Motor neuron (in vitro differentiated cells): ENCODE measurements around the gene ATRIP. TPM values are rescaled to one million over a fixed set of nuclear protein-coding genes. Genes with fewer than 3 reads are reported as not detected.
A peak's percentile ranks its signal among the peaks of the same experiment; 100 is the strongest.
"Not testable (repeated sequence)": the region's sequence is repeated elsewhere in the genome, so short reads cannot be mapped to it uniquely, and the experiment has no call there.

Source experiments
- ATAC-seq, 8 experiments: fragments of 200-7000 bp; cut with Tn5 transposase; replicated peaks in 6 of 8; 2 replicates each; pipeline ENCODE4 v1.8.0; 2021; ENCODE audit warnings: mild to moderate bottlenecking in 8 of 8, moderate library complexity in 8 of 8
- H3K27ac ChIP-seq, 2 donors: fragments of 250-450 bp; sonication (Bioruptor Pico); 2 replicates each; pipeline ENCODE4 v1.9.0; 2021; ENCODE audit warnings: antibody characterized with exemption in 2 of 2, mild to moderate bottlenecking in 2 of 2, moderate library complexity in 1 of 2
- H3K4me1 ChIP-seq, 2 donors: fragments of 250-450 bp; sonication (Bioruptor Pico); replicated peaks in 1 of 2; 2 replicates each; pipeline ENCODE4 v1.6.1; 2021; ENCODE audit warnings: antibody characterized with exemption in 2 of 2, mild to moderate bottlenecking in 2 of 2, moderate library complexity in 1 of 2
- H3K4me3 ChIP-seq, 5 donors: fragments of 250-450 bp; sonication (Bioruptor Pico); 2 replicates each; pipeline ENCODE4 v1.9.0; 2021; ENCODE audit warnings: antibody characterized with exemption in 5 of 5, mild to moderate bottlenecking in 5 of 5, moderate library complexity in 4 of 5
- WGBS, 10 experiments: fragments of 450-650 bp; shearing (Covaris generic); methylation state at CpG; one replicate each; pipeline ENCODE4 v1.0.0; 2022; 5-methylcytosine and 5-hydroxymethylcytosine counted together
- in situ Hi-C, 9 experiments: fragments of 400-800 bp; cut with MboI; loops; one replicate each; pipeline ENCODE4 v1.15.0; 2021; ENCODE audit warnings: low sequenced_read_pairs in 9 of 9, low pct_unique_long_range_greater_than_20kb in 2 of 9; ENCODE audit not compliant: unreplicated experiment in 9 of 9
- total RNA-seq, 8 experiments: library from RNA; unstranded; fragments of 300-600 nt; gene quantifications; 2 replicates each; pipeline versions ENCODE4 v1.2.3 to v1.2.4, GENCODE V29; 2022

ATRIP gene
- total RNA-seq = 10 to 100 TPM in 2 of 8 experiments, 1 to 10 TPM in 6; 3.9 to 11.7 (median 5.7) TPM

GRCh38 chr3:48446425-48447193, at the start of gene ATRIP:
TSS of gene ATRIP (plus strand) at chr3:48446737. CDS start at chr3:48446846, 109 bp downstream.
- 0 to 4% (median 0%) methylated on average over 1 to 9 of the region's 91 CpGs; no CpG with 5 or more reads in 4 of the 10 experiments for WGBS, 10 experiments
- H3K27ac ChIP-seq = peak within 1 kb of the TSS; percentile 73 to 77
- peaks cover 16 to 19% of the 10 kb centered on the region in 2 donors for H3K4me1 ChIP-seq
- H3K4me3 ChIP-seq = peak within 1 kb of the TSS; percentile 65 to 91 (median 83)
- peak; percentile 91 to 95 (median 93) for ATAC-seq
- in situ Hi-C loops = loop anchor here in 5 of 9 experiments (25.0 kb wide), 2 partner anchors 184 to 209 kb away; partner anchors contain the start of gene ZNF589 (in 1 of the 5)

- no peaks in the 10 kb centered on the region for H3K4me1 ChIP-seq
- no peak overlapping the region for H3K27ac ChIP-seq
- no peak overlapping the region for H3K4me3 ChIP-seq
- WGBS, 10 experiments = 40 to 67% (median 59%) methylated on average over 1 to 5 of the region's 9 CpGs; no CpG with 5 or more reads in 4 of the 10 experiments
- in situ Hi-C loops = no loop called here
- ATAC-seq = no peak
Measured at GRCh38 chr3:48397767-48398681, 48.5 kb upstream of the ATRIP start.

- H3K27ac ChIP-seq = no peak overlapping the region
- no peaks in the 10 kb centered on the region for H3K4me1 ChIP-seq
- WGBS, 10 experiments = 20 to 84% (median 56%) methylated on average over 2 to 5 of the region's 11 CpGs; no CpG with 5 or more reads in 6 of the 10 experiments
- in situ Hi-C loops = no loop called here
- ATAC-seq = peak in 1 of 8 experiments; percentile 3
- no peak overlapping the region for H3K4me3 ChIP-seq
Measured at GRCh38 chr3:48398701-48399386, 47.7 kb upstream of the ATRIP start.

DNA sequence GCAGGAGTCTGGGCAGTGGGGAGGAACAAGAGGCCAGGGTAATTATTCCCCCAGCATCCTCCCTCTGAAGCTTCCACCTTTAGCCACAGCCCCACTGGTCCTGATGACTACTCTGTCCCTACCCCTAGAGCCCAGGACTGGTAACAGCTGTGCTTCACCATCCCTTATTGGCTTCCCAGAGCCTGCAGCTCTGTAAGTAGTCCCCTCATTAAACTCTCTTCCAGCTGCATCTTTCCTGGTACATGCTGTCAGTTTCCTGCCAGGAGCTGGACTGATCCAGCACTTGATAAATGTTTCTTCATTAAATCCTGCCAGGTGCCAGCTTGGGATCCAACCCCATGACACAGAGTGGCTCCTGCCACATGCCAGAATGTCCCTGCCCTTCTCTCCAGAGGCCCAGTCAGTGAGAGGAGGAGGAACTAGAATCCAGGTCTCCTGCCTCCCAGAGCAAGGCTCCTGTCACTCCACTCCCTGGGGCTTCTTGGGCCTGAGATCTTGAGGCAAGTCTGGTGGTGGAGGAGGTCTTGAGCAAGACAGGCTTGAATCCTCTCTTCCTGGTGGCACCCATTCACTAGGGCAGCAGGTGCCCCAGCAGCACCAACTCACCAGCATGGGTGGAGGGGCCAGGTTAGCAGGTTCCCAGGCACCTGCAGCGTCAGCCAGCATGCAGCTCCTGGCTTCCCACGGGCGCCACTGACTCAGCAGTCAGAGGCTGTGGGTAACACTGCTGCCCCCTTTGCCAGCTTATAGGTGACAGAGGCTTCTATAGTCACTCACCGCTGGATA, 47.0 kb upstream of the ATRIP start:
- Histone ChIP-seq H3K4me1 (no peaks in the 10 kb centered on the region), H3K4me3 (no peak overlapping the region), H3K27ac (no peak overlapping the region)
- in situ Hi-C loops = no loop called here
- ATAC-seq = peak in 3 of 8 experiments; percentile 3 to 23 (median 6)
- WGBS, 10 experiments = 41 to 79% (median 60%) methylated on average over 2 to 4 of the region's 4 CpGs; no CpG with 5 or more reads in 7 of the 10 experiments

GRCh38 chr3:48400824-48401433, 45.6 kb upstream of the ATRIP start:
- in situ Hi-C loops = no loop called here
- peak; percentile 12 to 79 (median 44) for ATAC-seq
- H3K4me3 ChIP-seq = no peak overlapping the region
- 0 to 100% (median 80%) methylated on average over 1 to 6 of the region's 6 CpGs; no CpG with 5 or more reads in 1 of the 10 experiments for WGBS, 10 experiments
- no peaks in the 10 kb centered on the region for H3K4me1 ChIP-seq
- no peak overlapping the region for H3K27ac ChIP-seq

GRCh38 chr3:48401434-48401901, 45.1 kb upstream of the ATRIP start:
- WGBS, 10 experiments = 79 to 98% (median 87%) methylated on average over 2 to 10 of the region's 12 CpGs; no CpG with 5 or more reads in 5 of the 10 experiments

GRCh38 chr3:48402281-48402732, 44.2 kb upstream of the ATRIP start:
- ATAC-seq = peak in 2 of 8 experiments; percentile 55 to 63
- no peaks in the 10 kb centered on the region for H3K4me1 ChIP-seq
- no peak overlapping the region for H3K4me3 ChIP-seq
- in situ Hi-C loops = no loop called here
- 0 to 90% (median 43%) methylated on average over 1 to 7 of the region's 8 CpGs; no CpG with 5 or more reads in 4 of the 10 experiments for WGBS, 10 experiments
- H3K27ac ChIP-seq = no peak overlapping the region

More at GRCh38 chr3:48401434-48401901, 45.1 kb upstream of the ATRIP start:
- H3K4me3 ChIP-seq, H3K4me1 ChIP-seq, in situ Hi-C loops, H3K27ac ChIP-seq, ATAC-seq: not testable (repeated sequence)

GRCh38 chr3:48402907-48403306, 43.6 kb upstream of the ATRIP start:
- no peak overlapping the region for H3K4me3 ChIP-seq
- 33 to 100% (median 80%) methylated on average over 1 to 3 of the region's 3 CpGs; no CpG with 5 or more reads in 4 of the 10 experiments for WGBS, 10 experiments
- H3K4me1 ChIP-seq = no peaks in the 10 kb centered on the region
- in situ Hi-C loops = no loop called here
- no peak for ATAC-seq
- no peak overlapping the region for H3K27ac ChIP-seq

- ATAC-seq = no peak
- in situ Hi-C loops = no loop called here
- no peak overlapping the region for H3K27ac ChIP-seq
- 60 to 100% (median 87%) methylated on average over 1 to 4 of the region's 15 CpGs; no CpG with 5 or more reads in 4 of the 10 experiments for WGBS, 10 experiments
- H3K4me3 ChIP-seq = no peak overlapping the region
- H3K4me1 ChIP-seq = no peaks in the 10 kb centered on the region
Measured at GRCh38 chr3:48403533-48404439, 42.8 kb upstream of the ATRIP start.

- in situ Hi-C loops = no loop called here
- WGBS, 10 experiments = 20 to 100% (median 82%) methylated on average over 1 to 9 of the region's 21 CpGs; no CpG with 5 or more reads in 5 of the 10 experiments
- no peak for ATAC-seq
- Histone ChIP-seq H3K4me1 (no peaks in the 10 kb centered on the region), H3K27ac (no peak overlapping the region), H3K4me3 (no peak overlapping the region)
Measured at GRCh38 chr3:48404440-48405342, 41.8 kb upstream of the ATRIP start.
